GM12872 (cell line): Measurements from ENCODE around the gene PAQR8.

Experiments used
- CTCF ChIP-seq: IDR thresholded peaks from 3 replicates; pipeline ENCODE4 v1.5.1; 2011; ENCODE audit warnings: low read depth, mild to moderate bottlenecking, low read length, moderate library complexity; ENCODE audit not compliant: insufficient read depth

PAQR8 gene

GRCh38 chr6:52361945-52362442 is at the start of gene PAQR8:
PAQR8 (plus strand) TSS chr6:52362151; CDS start chr6:52403214, 41,063 bp downstream.
- no peak for TF ChIP-seq CTCF

- TF ChIP-seq CTCF: no peak
Measured at GRCh38 chr6:52312461-52312860, 49.5 kb upstream of the PAQR8 start.

- TF ChIP-seq CTCF: no peak
Measured at GRCh38 chr6:52314752-52315151, 47.2 kb upstream of the PAQR8 start.

GRCh38 chr6:52317211-52317610 is 44.7 kb upstream of the PAQR8 start:
- TF ChIP-seq CTCF: no peak

GRCh38 chr6:52317841-52318581 is 43.9 kb upstream of the PAQR8 start:
- no peak for TF ChIP-seq CTCF

- no peak for TF ChIP-seq CTCF
Measured at GRCh38 chr6:52324189-52324588, 37.8 kb upstream of the PAQR8 start.

- TF ChIP-seq CTCF: no peak
Measured at GRCh38 chr6:52325695-52326471, 36.1 kb upstream of the PAQR8 start.
